Liver (tissue), 9 donors: Measurements from ENCODE around the gene SLFN12L. TPM values are rescaled to one million over a fixed set of nuclear protein-coding genes. Genes with fewer than 3 reads are reported as not detected.

Source experiments
- DNase-seq: peaks from one replicate; pipeline ENCODE4 v3.0.0-alpha.2; 2017; ENCODE audit warnings: low spot score
- H3K27ac ChIP-seq, 2 donors: one replicate each; pipeline ENCODE4 v1.7.0; 2013; ENCODE audit warnings: inconsistent platforms in 2 of 2, low read length in 2 of 2, control low read depth in 1 of 2, low read depth in 1 of 2, mild to moderate bottlenecking in 1 of 2
- H3K27me3 ChIP-seq, 4 donors: one replicate each; pipeline versions ENCODE4 v1.6.1 to v1.7.0; 2013; ENCODE audit warnings: low read length in 3 of 4, inconsistent platforms in 1 of 4, mild to moderate bottlenecking in 1 of 4, moderate library complexity in 1 of 4; ENCODE audit not compliant: control insufficient read depth in 4 of 4, insufficient read depth in 4 of 4
- H3K36me3 ChIP-seq, 4 donors: one replicate each; pipeline versions ENCODE4 v1.6.1 to v1.7.0; 2013; ENCODE audit warnings: low read length in 3 of 4, mild to moderate bottlenecking in 3 of 4, low read depth in 1 of 4, moderate library complexity in 1 of 4; ENCODE audit not compliant: control insufficient read depth in 4 of 4, insufficient read depth in 3 of 4
- H3K4me1 ChIP-seq, 4 donors: one replicate each; pipeline versions ENCODE4 v1.6.1 to v1.7.0; 2013; ENCODE audit warnings: low read length in 3 of 4, mild to moderate bottlenecking in 3 of 4, moderate library complexity in 1 of 4; ENCODE audit not compliant: control insufficient read depth in 4 of 4, insufficient read depth in 4 of 4
- H3K4me3 ChIP-seq, 3 donors: one replicate each; pipeline versions ENCODE4 v1.6.1 to v1.7.0; 2013; ENCODE audit warnings: low read length in 3 of 3, control low read depth in 1 of 3, low read depth in 1 of 3, mild to moderate bottlenecking in 1 of 3
- H3K9ac ChIP-seq, 2 donors: one replicate each; pipeline ENCODE4 v1.7.0; 2013; ENCODE audit warnings: low read length in 2 of 2, mild to moderate bottlenecking in 2 of 2, moderate library complexity in 2 of 2, control low read depth in 1 of 2, low read depth in 1 of 2
- H3K9me3 ChIP-seq, 4 donors: one replicate each; pipeline versions ENCODE4 v1.6.1 to v1.7.0; 2013; ENCODE audit warnings: low read length in 3 of 4; ENCODE audit not compliant: control insufficient read depth in 4 of 4
- ATF3 ChIP-seq: IDR thresholded peaks from 2 replicates; pipeline ENCODE4 v1.6.1; 2016; ENCODE audit warnings: antibody characterized with exemption
- EGR1 ChIP-seq, 2 donors: IDR thresholded peaks; 2 replicates each; pipeline ENCODE4 v1.6.1; 2016 to 2018; ENCODE audit warnings: antibody characterized with exemption in 2 of 2, low read depth in 2 of 2
- FOXA1 ChIP-seq: IDR thresholded peaks from 2 replicates; pipeline ENCODE4 v1.6.1; 2016; ENCODE audit warnings: antibody characterized with exemption
- FOXA2 ChIP-seq: IDR thresholded peaks from 2 replicates; pipeline ENCODE4 v1.6.1; 2016; ENCODE audit warnings: antibody characterized with exemption
- GABPA ChIP-seq, 2 donors: IDR thresholded peaks in 1 of 2; conservative IDR thresholded peaks in 1 of 2; 2 replicates each; pipeline ENCODE4 v1.6.1; 2016; ENCODE audit warnings: antibody characterized with exemption in 2 of 2, mild to moderate bottlenecking in 1 of 2, moderate library complexity in 1 of 2
- HNF4G ChIP-seq: IDR thresholded peaks from 2 replicates; pipeline ENCODE4 v1.6.1; 2016; ENCODE audit warnings: antibody characterized with exemption
- JUND ChIP-seq, 2 donors: IDR thresholded peaks; 2 replicates each; pipeline ENCODE4 v1.6.1; 2016; ENCODE audit warnings: antibody characterized with exemption in 2 of 2
- NR2F2 ChIP-seq: IDR thresholded peaks from 2 replicates; pipeline ENCODE4 v1.6.1; 2016; ENCODE audit warnings: antibody characterized with exemption
- RAD21 ChIP-seq, 2 donors: IDR thresholded peaks; 2 replicates each; pipeline ENCODE4 v1.6.1; 2016; ENCODE audit warnings: antibody characterized with exemption in 2 of 2, mild to moderate bottlenecking in 2 of 2
- RXRA ChIP-seq, 2 donors: IDR thresholded peaks; 2 replicates each; pipeline ENCODE4 v1.6.1; 2017 to 2018; ENCODE audit warnings: antibody characterized with exemption in 2 of 2, mild to moderate bottlenecking in 1 of 2
- SP1 ChIP-seq: IDR thresholded peaks from 2 replicates; pipeline ENCODE4 v1.6.1; 2018; ENCODE audit warnings: antibody characterized with exemption, mild to moderate bottlenecking
- TAF1 ChIP-seq: conservative IDR thresholded peaks from 2 replicates; pipeline ENCODE4 v1.6.1; 2016; ENCODE audit warnings: antibody characterized with exemption, mild to moderate bottlenecking
- YY1 ChIP-seq: IDR thresholded peaks from 2 replicates; pipeline ENCODE4 v1.6.1; 2016; ENCODE audit warnings: antibody characterized with exemption, mild to moderate bottlenecking
- ZBTB33 ChIP-seq: IDR thresholded peaks from 2 replicates; pipeline ENCODE4 v1.6.1; 2016; ENCODE audit warnings: antibody characterized with exemption
- WGBS: extraction: QIAGEN DNeasy Blood & Tissue Kit; methylation state at CpG from one replicate; pipeline ENCODE4 v1.1.7; 2013; 5-methylcytosine and 5-hydroxymethylcytosine counted together
- polyA plus RNA-seq, 2 donors: library from polyadenylated mRNA; stranded (reverse) in 1 of 2; unstranded in 1 of 2; fragments of 200-250 nt in 1 of 2; fragments of >200 nt in 1 of 2; fragmentation: Nextera tagmentation in 1 of 2; extraction: Ambion mirVana in 1 of 2; gene quantifications; one replicate each; pipeline versions ENCODE4 v1.2.1 to v1.2.3, GENCODE V29; 2013 to 2015
- total RNA-seq, 2 donors: library from RNA; depleted of rRNA; stranded (reverse); fragments of >200 nt; gene quantifications; one replicate each; pipeline ENCODE4 v1.2.3, GENCODE V29; 2014
- TF ChIP-seq, protein P1 (sequence below): IDR thresholded peaks from 2 replicates; pipeline ENCODE4 v1.6.1; 2016; ENCODE audit warnings: antibody characterized with exemption, mild to moderate bottlenecking
- TF ChIP-seq, protein P2 (sequence below): fragments of 150-350 bp; IDR thresholded peaks from 2 replicates; pipeline ENCODE4 v1.5.1; 2017; ENCODE audit warnings: improper control_type of control experiment, low read depth, low read length; ENCODE audit not compliant: missing input control
- donor health status: healthy.
- donor health status: healthy.
- donor health status: healthy.
- donor health status: healthy.
- donor health status: healthy.

SLFN12L gene
- 1 to 10 TPM in 1 of 2 donors, under 1 TPM in 1; 0.37 to 2.2 TPM for total RNA-seq
- polyA plus RNA-seq = under 1 TPM; 0.09 to 0.17 TPM

DNA sequence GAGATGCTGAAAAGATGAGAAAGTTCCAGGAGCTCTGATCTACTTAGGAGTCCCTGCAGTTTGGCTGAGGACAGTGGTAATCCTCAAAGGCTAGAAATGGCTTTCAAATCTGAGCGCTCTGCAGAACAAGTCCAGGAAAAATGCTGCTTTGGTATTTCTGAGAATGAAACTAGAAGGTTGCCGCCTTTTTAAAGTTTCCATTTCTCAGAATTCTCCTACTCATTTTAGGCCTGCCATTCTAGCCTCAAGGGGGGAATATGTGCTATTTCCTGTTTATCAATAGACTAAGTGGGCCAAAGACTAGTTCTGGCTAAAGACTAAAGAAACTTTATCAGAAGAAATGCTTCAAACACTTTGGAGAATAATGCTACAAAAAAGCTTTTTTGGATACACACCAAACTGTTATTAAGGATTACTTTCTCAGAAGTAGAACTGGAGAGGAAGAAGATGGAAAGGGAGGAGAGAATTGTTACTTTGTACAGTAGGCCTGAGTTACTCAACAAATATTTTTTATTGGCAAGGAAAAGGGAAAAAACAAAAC lies at the start of gene SLFN12L:
Gene SLFN12L, minus strand, starts transcription at position 78 of the 541 bp plus-strand sequence. CDS start 15,314 bp downstream, outside the sequence.
- Histone ChIP-seq H3K9me3 (no peaks in the 10 kb centered on the region), H3K27me3 (no peaks in the 10 kb centered on the region), H3K9ac (peak within 1 kb of the TSS in 1 of 2 donors; percentile 28), H3K4me1 (peaks cover 2 to 24% (median 12%) of the 10 kb centered on the region in 4 donors), H3K4me3 (no peak within 1 kb of the TSS), H3K36me3 (no peaks in the 10 kb centered on the region), H3K27ac (peak within 1 kb of the TSS in 1 of 2 donors; percentile 42)
- TF ChIP-seq YY1 = no peak
- TF ChIP-seq FOXA2 = no peak
- TF ChIP-seq RXRA (IDR thresholded peaks at IDR 0.05) = no peak
- TF ChIP-seq, protein P1, sequence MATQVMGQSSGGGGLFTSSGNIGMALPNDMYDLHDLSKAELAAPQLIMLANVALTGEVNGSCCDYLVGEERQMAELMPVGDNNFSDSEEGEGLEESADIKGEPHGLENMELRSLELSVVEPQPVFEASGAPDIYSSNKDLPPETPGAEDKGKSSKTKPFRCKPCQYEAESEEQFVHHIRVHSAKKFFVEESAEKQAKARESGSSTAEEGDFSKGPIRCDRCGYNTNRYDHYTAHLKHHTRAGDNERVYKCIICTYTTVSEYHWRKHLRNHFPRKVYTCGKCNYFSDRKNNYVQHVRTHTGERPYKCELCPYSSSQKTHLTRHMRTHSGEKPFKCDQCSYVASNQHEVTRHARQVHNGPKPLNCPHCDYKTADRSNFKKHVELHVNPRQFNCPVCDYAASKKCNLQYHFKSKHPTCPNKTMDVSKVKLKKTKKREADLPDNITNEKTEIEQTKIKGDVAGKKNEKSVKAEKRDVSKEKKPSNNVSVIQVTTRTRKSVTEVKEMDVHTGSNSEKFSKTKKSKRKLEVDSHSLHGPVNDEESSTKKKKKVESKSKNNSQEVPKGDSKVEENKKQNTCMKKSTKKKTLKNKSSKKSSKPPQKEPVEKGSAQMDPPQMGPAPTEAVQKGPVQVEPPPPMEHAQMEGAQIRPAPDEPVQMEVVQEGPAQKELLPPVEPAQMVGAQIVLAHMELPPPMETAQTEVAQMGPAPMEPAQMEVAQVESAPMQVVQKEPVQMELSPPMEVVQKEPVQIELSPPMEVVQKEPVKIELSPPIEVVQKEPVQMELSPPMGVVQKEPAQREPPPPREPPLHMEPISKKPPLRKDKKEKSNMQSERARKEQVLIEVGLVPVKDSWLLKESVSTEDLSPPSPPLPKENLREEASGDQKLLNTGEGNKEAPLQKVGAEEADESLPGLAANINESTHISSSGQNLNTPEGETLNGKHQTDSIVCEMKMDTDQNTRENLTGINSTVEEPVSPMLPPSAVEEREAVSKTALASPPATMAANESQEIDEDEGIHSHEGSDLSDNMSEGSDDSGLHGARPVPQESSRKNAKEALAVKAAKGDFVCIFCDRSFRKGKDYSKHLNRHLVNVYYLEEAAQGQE = no peak
- TF ChIP-seq ATF3 = no peak
- no peak for TF ChIP-seq GABPA (IDR thresholded peaks at IDR 0.05 in 1 of 2, conservative IDR thresholded peaks at IDR 0.05 in 1 of 2)
- no peak for TF ChIP-seq NR2F2
- TF ChIP-seq RAD21 (IDR thresholded peaks at IDR 0.05) = no peak
- no peak for TF ChIP-seq SP1
- no peak for TF ChIP-seq JUND (IDR thresholded peaks at IDR 0.05)
- TF ChIP-seq, protein P2, sequence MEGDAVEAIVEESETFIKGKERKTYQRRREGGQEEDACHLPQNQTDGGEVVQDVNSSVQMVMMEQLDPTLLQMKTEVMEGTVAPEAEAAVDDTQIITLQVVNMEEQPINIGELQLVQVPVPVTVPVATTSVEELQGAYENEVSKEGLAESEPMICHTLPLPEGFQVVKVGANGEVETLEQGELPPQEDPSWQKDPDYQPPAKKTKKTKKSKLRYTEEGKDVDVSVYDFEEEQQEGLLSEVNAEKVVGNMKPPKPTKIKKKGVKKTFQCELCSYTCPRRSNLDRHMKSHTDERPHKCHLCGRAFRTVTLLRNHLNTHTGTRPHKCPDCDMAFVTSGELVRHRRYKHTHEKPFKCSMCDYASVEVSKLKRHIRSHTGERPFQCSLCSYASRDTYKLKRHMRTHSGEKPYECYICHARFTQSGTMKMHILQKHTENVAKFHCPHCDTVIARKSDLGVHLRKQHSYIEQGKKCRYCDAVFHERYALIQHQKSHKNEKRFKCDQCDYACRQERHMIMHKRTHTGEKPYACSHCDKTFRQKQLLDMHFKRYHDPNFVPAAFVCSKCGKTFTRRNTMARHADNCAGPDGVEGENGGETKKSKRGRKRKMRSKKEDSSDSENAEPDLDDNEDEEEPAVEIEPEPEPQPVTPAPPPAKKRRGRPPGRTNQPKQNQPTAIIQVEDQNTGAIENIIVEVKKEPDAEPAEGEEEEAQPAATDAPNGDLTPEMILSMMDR = no peak
- no peak for TF ChIP-seq FOXA1
- TF ChIP-seq TAF1 = no peak
- TF ChIP-seq EGR1 (IDR thresholded peaks at IDR 0.05; ENCODE audit: low read depth in 2 of 2) = no peak
- TF ChIP-seq ZBTB33 = no peak
- TF ChIP-seq HNF4G = no peak
- WGBS = 69% methylated on average over 2 of the region's 2 CpGs
- DNase-seq = no peak
